HG03095 (cell line): ENCODE data around the gene CBLL1.
A peak's percentile ranks its signal among the peaks of the same experiment; 100 is the strongest.

ENCODE experiments used
- ATAC-seq: cut with Tn5 transposase; IDR thresholded peaks from one replicate; pipeline ENCODE4 v1.9.1; 2021; ENCODE audit warnings: moderate library complexity; ENCODE audit not compliant: unreplicated experiment

The CBLL1 gene

GRCh38 chr7:107742678-107743566 is 1.0 kb upstream of the CBLL1 start:
- peak; percentile 32 for ATAC-seq

GRCh38 chr7:107744345-107744750 is 406 bp downstream of the CBLL1 start:
- ATAC-seq: peak; percentile 27

GRCh38 chr7:107746006-107746405 is 2.1 kb downstream of the CBLL1 start:
- ATAC-seq: no peak

DNA sequence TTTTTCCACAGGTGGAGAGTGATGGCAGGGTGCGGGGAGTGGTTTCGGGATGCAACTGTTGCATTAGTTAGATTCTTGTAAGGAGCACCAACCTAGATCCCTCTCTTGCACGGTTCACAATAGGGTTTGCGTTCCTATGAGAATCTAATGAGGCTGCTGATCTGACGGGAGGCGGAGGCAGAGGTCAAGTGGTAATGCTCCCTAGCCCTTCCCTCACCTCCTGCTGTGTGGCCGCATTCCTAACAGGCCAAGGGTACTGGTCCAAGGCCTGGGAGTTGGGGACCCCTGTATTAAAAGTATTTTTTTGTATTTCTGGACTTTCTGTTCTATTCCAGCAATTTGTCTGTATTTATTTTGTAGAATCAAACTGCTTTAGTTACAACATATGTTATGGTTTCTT is 7.2 kb downstream of the CBLL1 start:
- ATAC-seq: no peak

DNA sequence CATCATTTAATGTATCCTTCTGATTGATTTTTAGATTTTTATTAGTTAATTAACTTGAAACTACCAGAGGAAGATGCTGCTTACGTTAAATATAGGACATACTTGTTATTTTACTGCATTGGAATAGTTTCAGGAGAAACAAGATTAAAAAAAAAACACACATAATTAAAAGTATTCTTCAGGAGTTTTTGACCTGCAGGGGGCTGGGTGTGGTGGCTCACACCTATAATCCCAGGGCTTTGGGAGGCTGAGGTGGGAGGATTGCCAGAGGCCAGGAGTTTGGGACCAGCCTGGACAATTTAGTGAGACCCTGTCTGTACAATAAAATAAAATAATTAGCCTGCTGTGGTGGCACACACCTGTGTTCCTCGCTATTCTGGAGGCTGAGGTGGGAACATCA is 10.7 kb downstream of the CBLL1 start:
- ATAC-seq: no peak

DNA sequence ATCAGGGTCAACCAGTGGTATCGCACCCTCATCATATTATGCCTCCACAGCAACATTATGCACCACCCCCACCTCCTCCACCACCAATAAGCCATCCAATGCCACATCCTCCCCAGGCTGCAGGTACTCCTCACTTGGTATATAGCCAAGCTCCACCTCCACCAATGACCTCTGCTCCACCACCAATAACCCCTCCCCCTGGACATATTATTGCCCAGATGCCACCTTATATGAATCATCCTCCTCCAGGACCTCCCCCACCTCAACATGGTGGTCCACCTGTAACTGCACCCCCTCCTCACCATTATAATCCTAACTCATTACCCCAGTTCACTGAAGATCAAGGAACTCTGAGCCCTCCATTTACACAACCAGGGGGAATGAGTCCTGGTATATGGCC is 14.7 kb downstream of the CBLL1 start:
- ATAC-seq: no peak

DNA sequence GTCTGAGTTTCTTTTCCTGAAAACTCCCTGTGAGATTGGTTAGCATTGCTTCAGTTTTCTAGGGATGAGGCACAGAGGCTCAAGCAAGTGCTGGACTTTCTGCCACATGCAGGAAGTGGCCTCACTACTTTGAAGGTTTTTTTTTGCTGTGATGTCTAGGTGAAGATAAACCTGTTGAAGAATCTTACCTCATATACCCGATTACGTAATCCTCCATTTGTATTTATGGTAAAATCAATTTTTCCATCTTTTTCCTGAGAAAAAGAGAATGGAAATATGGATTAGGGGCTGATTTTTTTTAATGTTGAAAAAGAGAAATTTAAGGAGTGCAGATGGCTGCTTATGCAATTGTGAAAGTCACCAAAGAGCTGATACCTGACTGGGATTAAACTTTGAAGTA is 23.4 kb downstream of the CBLL1 start:
- no peak for ATAC-seq

- no peak for ATAC-seq
Measured at GRCh38 chr7:107768263-107768662, 24.3 kb downstream of the CBLL1 start.

DNA sequence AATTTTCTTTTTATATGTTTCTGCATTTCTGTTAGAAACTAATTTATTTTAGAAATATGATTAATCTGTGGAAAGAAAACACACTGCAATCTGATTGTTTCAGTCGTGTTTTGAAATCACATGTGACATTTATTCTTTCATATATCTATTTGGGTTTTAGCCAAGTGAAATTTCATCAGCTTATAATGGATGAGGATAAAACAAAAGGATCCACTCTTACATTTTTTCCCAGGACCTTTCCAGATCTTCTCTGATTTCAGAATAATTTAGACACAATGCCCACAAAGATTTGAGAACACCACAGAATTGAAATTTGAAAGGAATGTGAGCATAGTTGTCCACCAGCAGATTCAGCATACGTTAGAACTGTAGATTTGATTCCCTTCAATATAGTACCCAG is 29.1 kb downstream of the CBLL1 start:
- ATAC-seq: no peak

GRCh38 chr7:107777702-107778101 is 33.8 kb downstream of the CBLL1 start:
- no peak for ATAC-seq

GRCh38 chr7:107778283-107778682 is 34.3 kb downstream of the CBLL1 start:
- no peak for ATAC-seq

- no peak for ATAC-seq
Measured at GRCh38 chr7:107779647-107780099, 35.7 kb downstream of the CBLL1 start.

DNA sequence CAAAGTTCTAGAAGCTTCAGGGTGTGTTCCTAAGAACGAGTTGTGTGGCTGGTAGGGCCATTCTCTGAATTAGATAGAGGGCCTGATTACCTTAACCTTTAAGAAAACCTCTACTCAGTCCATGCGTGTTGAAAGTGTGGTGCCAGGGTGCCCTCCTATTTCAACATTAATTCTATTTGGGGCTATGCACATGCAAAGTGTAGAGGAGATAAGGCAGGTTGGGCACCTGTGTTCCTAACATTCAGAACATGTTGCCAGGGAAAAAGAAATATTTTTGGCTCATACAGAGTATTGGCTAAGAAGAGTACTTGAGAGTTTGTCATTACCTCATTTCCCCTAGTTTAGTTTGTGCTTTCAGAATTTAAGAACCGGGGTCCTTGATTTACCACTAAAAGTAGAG is 38.4 kb downstream of the CBLL1 start:
- ATAC-seq: no peak

- ATAC-seq: no peak
Measured at GRCh38 chr7:107783648-107784047, 39.7 kb downstream of the CBLL1 start.

GRCh38 chr7:107785170-107785569 is 41.2 kb downstream of the CBLL1 start:
- no peak for ATAC-seq

GRCh38 chr7:107785926-107786325 is 42.0 kb downstream of the CBLL1 start:
- ATAC-seq: no peak

GRCh38 chr7:107788216-107788615 is 44.3 kb downstream of the CBLL1 start:
- ATAC-seq: no peak

- ATAC-seq: no peak
Measured at GRCh38 chr7:107788662-107789061, 44.7 kb downstream of the CBLL1 start.

DNA sequence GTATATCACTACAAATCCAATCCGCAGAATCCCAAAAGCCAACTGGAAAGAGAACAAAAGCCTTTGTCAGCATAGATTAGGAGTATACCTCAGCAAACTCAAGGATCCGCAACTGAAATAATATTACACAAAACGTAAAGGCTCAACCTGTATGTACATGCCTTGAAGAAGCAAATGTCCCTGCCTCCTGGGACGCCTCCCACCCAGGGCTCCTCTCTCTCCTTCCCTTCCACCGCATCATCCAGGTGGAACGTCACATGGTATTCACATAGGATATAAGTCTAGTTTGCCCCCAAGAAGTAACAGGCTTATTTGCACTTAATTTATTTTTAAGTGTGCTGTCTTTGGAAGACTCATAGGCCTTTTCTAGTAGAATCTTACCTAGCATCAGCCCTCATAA is 45.7 kb downstream of the CBLL1 start:
- ATAC-seq: no peak

- no peak for ATAC-seq
Measured at GRCh38 chr7:107792364-107792763, 48.4 kb downstream of the CBLL1 start.

DNA sequence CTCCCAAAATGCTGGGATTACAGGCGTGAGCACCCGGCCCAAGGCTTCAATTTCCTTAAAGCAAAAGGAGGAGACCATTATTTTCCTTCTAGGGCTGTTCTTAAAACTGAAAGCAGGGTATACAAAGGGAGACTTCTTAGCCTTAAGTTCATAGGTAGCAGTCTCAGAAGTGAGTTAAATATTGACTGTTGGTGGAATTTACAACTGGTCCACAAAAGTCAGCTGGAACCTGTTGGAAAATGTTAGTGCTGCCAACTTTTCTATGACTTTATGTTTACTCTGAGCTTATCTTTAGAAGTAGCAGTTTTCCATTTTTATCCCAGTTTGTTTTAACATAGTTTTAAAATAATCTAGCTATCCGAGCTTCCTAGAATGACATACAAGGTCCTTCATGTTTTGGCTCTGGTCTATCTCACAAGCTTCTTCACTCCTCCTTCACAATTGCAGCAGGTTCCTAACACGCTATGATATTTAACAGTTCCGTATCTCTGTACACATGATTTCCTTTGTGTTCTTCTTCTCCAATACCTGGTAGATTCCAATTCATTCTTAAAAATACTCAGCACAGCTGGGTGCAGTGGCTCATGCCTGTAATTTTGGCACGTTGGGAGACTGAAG is 55.8 kb downstream of the CBLL1 start:
- no peak for ATAC-seq

DNA sequence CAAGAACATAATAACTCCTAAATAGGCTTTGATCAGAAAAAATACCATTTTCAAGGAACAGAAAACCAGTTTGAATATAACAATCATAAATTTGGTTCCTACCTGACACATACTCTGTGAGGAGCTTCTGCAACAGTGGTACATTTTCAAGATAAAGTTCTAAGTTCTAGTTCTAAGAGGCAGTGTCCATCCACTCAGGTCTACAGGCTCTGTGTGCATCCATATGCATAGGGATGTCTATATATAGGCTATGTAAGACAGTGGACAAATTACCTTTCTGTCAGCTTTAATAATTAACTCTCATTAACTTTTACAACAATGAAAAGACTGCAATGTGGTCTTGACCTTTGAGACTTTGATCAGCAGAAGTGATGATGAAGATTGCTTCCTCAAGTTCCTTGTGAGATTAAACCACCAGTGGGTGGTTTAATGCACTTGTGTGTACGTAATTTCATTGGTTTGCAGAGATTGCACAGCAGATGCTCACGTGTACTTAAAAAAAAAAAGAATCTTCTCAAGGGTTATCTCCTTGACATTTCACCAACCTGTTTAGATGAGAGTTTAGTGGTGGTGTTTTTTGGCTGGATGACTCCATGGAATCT is 59.2 kb downstream of the CBLL1 start, which contains the start of gene SLC26A3:
Gene SLC26A3, minus strand, starts transcription at position 215 of the 602 bp plus-strand sequence. CDS start 8,714 bp downstream, outside the sequence.
- ATAC-seq: no peak
